ENCODE measurements around the gene TRIM47. TPM values are rescaled to one million over a fixed set of nuclear protein-coding genes. Genes with fewer than 3 reads are reported as not detected.
A peak's percentile ranks its signal among the peaks of the same experiment; 100 is the strongest.

Gene TRIM47
- total RNA-seq, 1 experiment from 2014 or later, result 25.7 TPM

DNA sequence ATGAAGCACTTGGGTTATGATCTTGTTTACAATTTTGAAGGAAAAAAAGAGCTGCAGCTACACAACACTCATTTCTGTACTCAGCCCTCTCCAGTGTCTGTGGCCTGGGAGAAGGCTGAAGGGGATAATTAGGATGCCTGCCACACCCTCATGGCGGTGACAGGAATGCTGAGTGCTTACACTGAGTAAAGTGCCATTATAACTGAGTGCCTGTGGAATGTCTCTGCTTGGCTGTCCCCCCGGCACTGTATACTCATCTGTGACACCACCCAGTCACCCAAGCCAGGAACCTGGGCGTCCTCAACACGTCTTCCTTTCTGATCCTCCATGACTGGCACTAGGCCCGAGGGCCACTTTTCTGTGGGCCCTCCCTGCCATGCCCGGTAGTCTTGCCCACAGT is 29.8 kb upstream of the TRIM47 start:
- DNase-seq (ENCODE audit: unreplicated experiment), result no peak
- Mint-ChIP-seq H3K27ac (ENCODE audit: low read depth, unreplicated experiment) (no peak overlapping the region), H3K27me3 (ENCODE audit: insufficient read depth, unreplicated experiment) (no peaks in the 10 kb centered on the region), H3K4me3 (ENCODE audit: unreplicated experiment) (no peak overlapping the region), H3K9me3 (ENCODE audit: unreplicated experiment) (no peaks in the 10 kb centered on the region), H3K4me1 (ENCODE audit: insufficient read depth, unreplicated experiment) (peaks cover 22% of the 10 kb centered on the region), H3K36me3 (ENCODE audit: insufficient read depth, unreplicated experiment) (peaks cover 13% of the 10 kb centered on the region)
- intact Hi-C loops (cut with micrococcal nuclease), result loop anchor here (5.0 kb wide), 1 partner anchor 274 kb away; no protein-coding TSS in a partner anchor
- BruUV-seq (replicated peaks), result no TSS peak
- ChIA-PET POLR2A (interaction anchor here (0.8 to 1.6 kb wide), 4 partner anchors 9 to 12 kb away, joined by 3 to 4 read pairs (median 4); no protein-coding TSS in a partner anchor), CTCF (no interaction called here)
- TF ChIP-seq, protein P1, sequence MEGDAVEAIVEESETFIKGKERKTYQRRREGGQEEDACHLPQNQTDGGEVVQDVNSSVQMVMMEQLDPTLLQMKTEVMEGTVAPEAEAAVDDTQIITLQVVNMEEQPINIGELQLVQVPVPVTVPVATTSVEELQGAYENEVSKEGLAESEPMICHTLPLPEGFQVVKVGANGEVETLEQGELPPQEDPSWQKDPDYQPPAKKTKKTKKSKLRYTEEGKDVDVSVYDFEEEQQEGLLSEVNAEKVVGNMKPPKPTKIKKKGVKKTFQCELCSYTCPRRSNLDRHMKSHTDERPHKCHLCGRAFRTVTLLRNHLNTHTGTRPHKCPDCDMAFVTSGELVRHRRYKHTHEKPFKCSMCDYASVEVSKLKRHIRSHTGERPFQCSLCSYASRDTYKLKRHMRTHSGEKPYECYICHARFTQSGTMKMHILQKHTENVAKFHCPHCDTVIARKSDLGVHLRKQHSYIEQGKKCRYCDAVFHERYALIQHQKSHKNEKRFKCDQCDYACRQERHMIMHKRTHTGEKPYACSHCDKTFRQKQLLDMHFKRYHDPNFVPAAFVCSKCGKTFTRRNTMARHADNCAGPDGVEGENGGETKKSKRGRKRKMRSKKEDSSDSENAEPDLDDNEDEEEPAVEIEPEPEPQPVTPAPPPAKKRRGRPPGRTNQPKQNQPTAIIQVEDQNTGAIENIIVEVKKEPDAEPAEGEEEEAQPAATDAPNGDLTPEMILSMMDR (IDR thresholded peaks at IDR 0.05; ENCODE audit: unreplicated experiment), result no peak

DNA sequence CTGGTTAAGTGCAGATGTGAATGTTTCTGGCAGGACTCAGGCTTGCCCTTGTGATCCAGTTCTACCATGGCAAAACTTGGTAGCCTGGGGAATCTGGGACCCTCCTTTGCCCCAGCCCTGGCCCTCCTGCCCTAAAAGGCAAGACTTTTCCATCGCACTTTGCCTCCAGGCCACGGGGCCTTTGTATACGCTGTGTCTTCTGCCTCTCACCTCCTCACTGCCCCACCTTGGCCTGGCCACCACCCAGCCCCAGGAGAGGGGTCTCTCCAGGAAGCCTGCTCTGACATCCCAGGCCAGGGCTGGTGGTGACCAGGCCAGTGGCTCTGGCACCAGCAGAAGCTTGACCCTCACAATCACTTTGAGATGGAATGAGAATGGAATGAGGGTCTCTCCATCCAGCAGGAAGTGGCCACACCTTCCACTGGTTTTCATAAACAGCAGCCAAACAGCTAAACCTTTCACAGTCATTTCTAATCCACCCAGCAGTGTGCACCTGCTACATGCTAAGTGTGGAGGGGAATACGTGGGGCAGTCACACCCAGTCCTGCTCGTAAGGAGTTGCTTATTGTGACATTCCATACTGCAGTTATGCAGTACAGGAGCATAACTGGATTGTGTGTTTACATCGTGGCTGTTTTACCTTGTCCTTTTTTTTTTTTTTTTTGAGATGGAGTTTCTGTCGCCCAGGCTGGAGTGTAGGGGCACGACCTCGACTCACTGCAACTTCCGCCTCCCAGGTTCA is 27.9 kb upstream of the TRIM47 start:
- no peak overlapping the region for H3K27ac Mint-ChIP-seq (ENCODE audit: low read depth, unreplicated experiment)

DNA sequence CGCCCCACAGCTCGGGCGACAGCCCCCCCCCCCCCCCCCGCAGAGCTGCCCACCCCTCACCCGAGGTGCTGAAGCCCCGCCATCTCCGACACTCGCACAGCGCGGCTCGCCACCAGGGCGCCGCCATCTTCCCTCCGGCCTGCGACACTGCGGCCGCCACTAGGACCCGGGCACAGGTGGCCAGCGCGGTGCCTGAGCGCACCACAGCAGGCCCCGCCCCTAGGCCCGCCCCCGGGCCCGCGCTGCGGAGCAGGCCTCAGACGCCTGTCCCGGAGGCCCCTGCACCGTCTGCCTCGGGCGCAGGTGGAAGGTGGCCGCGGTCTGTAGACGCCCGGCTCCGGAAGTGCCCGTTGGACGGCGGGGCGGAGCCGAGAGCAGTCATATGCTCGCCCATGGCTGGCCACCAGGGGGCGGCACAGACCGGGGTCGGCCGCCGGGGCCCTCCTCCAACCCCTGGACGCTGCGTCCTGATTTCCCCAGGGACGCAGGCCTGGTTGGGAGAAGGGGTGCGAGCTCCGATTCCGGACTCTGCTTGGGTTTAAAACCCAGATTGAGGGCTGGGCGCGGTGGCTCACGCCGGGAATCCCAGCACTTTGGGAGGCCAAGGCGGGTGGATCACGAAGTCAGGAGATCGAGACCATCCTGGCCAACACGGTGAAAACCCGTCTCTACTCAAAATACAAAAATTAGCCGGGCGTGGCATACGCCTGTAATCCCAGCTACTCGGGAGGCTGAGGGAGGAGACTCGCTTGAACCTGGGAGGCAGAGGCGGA is 26.6 kb upstream of the TRIM47 start, which contains the start of gene MRPL38:
Gene MRPL38, minus strand, starts transcription at position 136 of the 773 bp plus-strand sequence. Its CDS starts 9 bp downstream, at position 127.
- POLR2A ChIA-PET, result interaction anchor here (0.6 to 4.6 kb wide), 33 partner anchors 8 to 750 kb away, joined by 3 to 34 read pairs (median 4); partner anchors contain the start of genes FBF1, GALK1, RECQL5 and SAP30BP
- no TSS peak for BruUV-seq (replicated peaks)
- H3K27me3 Mint-ChIP-seq (ENCODE audit: insufficient read depth, unreplicated experiment), result no peaks in the 10 kb centered on the region
- H3K27ac Mint-ChIP-seq (ENCODE audit: low read depth, unreplicated experiment), result peak within 1 kb of the TSS; percentile 92
- no peaks in the 10 kb centered on the region for H3K9me3 Mint-ChIP-seq (ENCODE audit: unreplicated experiment)
- TF ChIP-seq, protein P1 (IDR thresholded peaks at IDR 0.05; ENCODE audit: unreplicated experiment), result peak; percentile 96
- H3K36me3 Mint-ChIP-seq (ENCODE audit: insufficient read depth, unreplicated experiment), result peaks cover 19% of the 10 kb centered on the region
- peak; percentile 93 for DNase-seq (ENCODE audit: unreplicated experiment)
- peak within 1 kb of the TSS; percentile 91 for H3K4me3 Mint-ChIP-seq (ENCODE audit: unreplicated experiment)
- intact Hi-C loops (cut with micrococcal nuclease), result loop anchor here (1.0 to 5.0 kb wide), 3 partner anchors 100 to 277 kb away; partner anchors contain the start of gene EXOC7
- CTCF ChIA-PET, result interaction anchor here (0.6 to 2.3 kb wide), 26 partner anchors 17 to 408 kb away, joined by 3 to 17 read pairs (median 4); partner anchors contain the start of genes ACOX1, CDK3, FBF1 and TEN1
- peaks cover 16% of the 10 kb centered on the region for H3K4me1 Mint-ChIP-seq (ENCODE audit: insufficient read depth, unreplicated experiment)

More for the DNA sequence above, 27.9 kb upstream of the TRIM47 start:
- POLR2A ChIA-PET, result interaction anchor here (0.5 to 4.6 kb wide), 18 partner anchors 10 to 358 kb away, joined by 3 to 34 read pairs (median 5); partner anchors contain the start of genes FBF1, GALK1, SRP68 and TRIM47
- Mint-ChIP-seq H3K4me1 (ENCODE audit: insufficient read depth, unreplicated experiment) (peaks cover 22% of the 10 kb centered on the region), H3K27me3 (ENCODE audit: insufficient read depth, unreplicated experiment) (no peaks in the 10 kb centered on the region), H3K9me3 (ENCODE audit: unreplicated experiment) (no peaks in the 10 kb centered on the region), H3K4me3 (ENCODE audit: unreplicated experiment) (peak overlapping the region; percentile 21), H3K36me3 (ENCODE audit: insufficient read depth, unreplicated experiment) (peaks cover 8% of the 10 kb centered on the region)
- TF ChIP-seq, protein P1 (IDR thresholded peaks at IDR 0.05; ENCODE audit: unreplicated experiment), result no peak
- no peak for DNase-seq (ENCODE audit: unreplicated experiment)
- CTCF ChIA-PET, result interaction anchor here (0.6 to 2.3 kb wide), 14 partner anchors 16 to 309 kb away, joined by 3 to 14 read pairs (median 4); partner anchors contain the start of genes ACOX1, CDK3, RECQL5 and SAP30BP
- no TSS peak for BruUV-seq (replicated peaks)
- intact Hi-C loops (cut with micrococcal nuclease), result loop anchor here (5.0 kb wide), 1 partner anchor 276 kb away; no protein-coding TSS in a partner anchor
